Esophagus squamous epithelium (tissue), 5 donors: ENCODE data around the gene SIGLEC1. TPM values are rescaled to one million over a fixed set of nuclear protein-coding genes. Genes with fewer than 3 reads are reported as not detected.

Experiments used
- DNase-seq: peaks from one replicate; lab custom pipeline; 2025; lab: John Stamatoyannopoulos, UW
- H3K27ac ChIP-seq, 4 donors: fragments of 200-600 bp; sonication (generic); one replicate each; pipeline ENCODE4 v1.5.1; 2016 to 2019; ENCODE audit warnings: mild to moderate bottlenecking in 1 of 4
- H3K27me3 ChIP-seq, 4 donors: fragments of 200-600 bp; sonication (generic); 1 replicate in 3 of 4; 2 replicates in 1 of 4; pipeline versions ENCODE4 v1.5.1 to v1.6.0; 2017 to 2021; ENCODE audit warnings: antibody characterized with exemption in 1 of 4
- H3K36me3 ChIP-seq, 3 donors: fragments of 200-600 bp; sonication (generic); one replicate each; pipeline ENCODE4 v1.5.1; 2016 to 2019
- H3K4me1 ChIP-seq, 3 donors: fragments of 200-600 bp; sonication (generic); one replicate each; pipeline ENCODE4 v1.5.1; 2017 to 2019
- H3K4me3 ChIP-seq, 4 donors: fragments of 200-600 bp; sonication (generic); 1 replicate in 3 of 4; 2 replicates in 1 of 4; pipeline ENCODE4 v1.5.1; 2016 to 2019; ENCODE audit warnings: mild to moderate bottlenecking in 2 of 4, moderate library complexity in 1 of 4
- H3K9me3 ChIP-seq, 3 donors: fragments of 200-600 bp; sonication (generic); one replicate each; pipeline ENCODE4 v1.5.1; 2016 to 2019
- CTCF ChIP-seq, 6 experiments: fragments of 450-650 bp in 4 of 6; fragments of 200-600 bp in 2 of 6; sonication (generic) in 2 of 6; IDR thresholded peaks; one replicate each; pipeline ENCODE4 v1.5.1; 2016 to 2019; ENCODE audit warnings: antibody characterized with exemption in 6 of 6, mild to moderate bottlenecking in 4 of 6, moderate library complexity in 4 of 6
- POLR2A ChIP-seq, 4 donors: fragments of 450-650 bp; IDR thresholded peaks; one replicate each; pipeline ENCODE4 v1.6.1; 2017; ENCODE audit warnings: antibody characterized with exemption in 4 of 4, mild to moderate bottlenecking in 4 of 4, moderate library complexity in 3 of 4
- WGBS, 2 donors: methylation state at CpG; one replicate each; pipeline ENCODE4 v1.1.5; 2018; 5-methylcytosine and 5-hydroxymethylcytosine counted together
- intact Hi-C: fragments of 100-400 bp; cut with DNase I; formaldehyde crosslinking; loops from one replicate; pipeline ENCODE4 v1.15.0; 2022
- total RNA-seq, 4 donors: library from RNA; depleted of rRNA; stranded (reverse); fragments of >200 nt; gene quantifications; one replicate each; pipeline ENCODE4 v1.1.0, GENCODE V29; 2016
- donor health status: DM: yes; HTN: yes; CAD: no.

SIGLEC1 gene
- total RNA-seq, 4 donors from 2014 or later: 0.11 to 6.9 (median 1.8) TPM

DNA sequence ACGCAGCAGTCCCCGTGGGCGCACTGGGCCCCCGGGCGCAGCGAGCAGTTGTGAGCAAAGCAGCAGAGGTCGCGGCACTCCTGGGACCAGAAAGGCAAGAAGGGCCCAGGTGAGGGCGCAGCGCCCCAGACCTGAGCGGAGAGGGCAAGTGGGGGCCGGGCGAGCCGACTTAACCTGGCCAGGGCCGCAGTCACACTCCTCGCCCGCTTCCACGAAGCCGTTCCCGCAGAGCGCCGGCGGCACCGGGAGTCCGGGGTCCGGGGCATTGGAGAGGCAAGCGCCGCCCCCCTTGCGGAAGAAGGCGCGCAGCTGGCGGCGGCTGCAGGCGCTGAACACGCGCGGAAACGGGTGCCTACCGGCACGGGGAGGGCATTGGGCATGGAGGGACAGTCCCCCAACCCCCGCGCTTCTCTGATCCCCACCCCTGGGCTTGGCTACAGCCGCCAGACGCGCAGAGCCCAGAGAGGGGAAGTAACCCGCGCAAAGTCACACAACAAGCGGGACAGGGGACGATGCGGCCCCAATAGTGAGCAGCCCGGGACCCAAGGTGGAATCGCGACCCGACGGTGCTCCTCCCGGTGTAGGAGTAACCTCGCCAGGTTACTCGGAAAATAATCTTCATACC lies 39.7 kb downstream of the SIGLEC1 start:
- peaks cover 0 to 93% (median 4%) of the 10 kb centered on the region in 4 donors for H3K27me3 ChIP-seq
- no peak overlapping the region for H3K27ac ChIP-seq
- peaks cover 0 to 17% (median 0%) of the 10 kb centered on the region in 3 donors for H3K36me3 ChIP-seq
- intact Hi-C loops: loop anchor here (10.0 kb wide), 1 partner anchor 412 kb away; no protein-coding TSS in a partner anchor
- H3K9me3 ChIP-seq: no peaks in the 10 kb centered on the region
- WGBS, 2 donors: 4 to 43% methylated on average over 3 to 5 of the region's 58 CpGs
- no peak for TF ChIP-seq CTCF (IDR thresholded peaks at IDR 0.05)
- no peak for TF ChIP-seq POLR2A (IDR thresholded peaks at IDR 0.05)
- DNase-seq: no peak
- H3K4me1 ChIP-seq: peaks cover 3 to 32% (median 13%) of the 10 kb centered on the region in 3 donors
- peak overlapping the region in 2 of 4 donors; percentile 1 to 12 for H3K4me3 ChIP-seq

DNA sequence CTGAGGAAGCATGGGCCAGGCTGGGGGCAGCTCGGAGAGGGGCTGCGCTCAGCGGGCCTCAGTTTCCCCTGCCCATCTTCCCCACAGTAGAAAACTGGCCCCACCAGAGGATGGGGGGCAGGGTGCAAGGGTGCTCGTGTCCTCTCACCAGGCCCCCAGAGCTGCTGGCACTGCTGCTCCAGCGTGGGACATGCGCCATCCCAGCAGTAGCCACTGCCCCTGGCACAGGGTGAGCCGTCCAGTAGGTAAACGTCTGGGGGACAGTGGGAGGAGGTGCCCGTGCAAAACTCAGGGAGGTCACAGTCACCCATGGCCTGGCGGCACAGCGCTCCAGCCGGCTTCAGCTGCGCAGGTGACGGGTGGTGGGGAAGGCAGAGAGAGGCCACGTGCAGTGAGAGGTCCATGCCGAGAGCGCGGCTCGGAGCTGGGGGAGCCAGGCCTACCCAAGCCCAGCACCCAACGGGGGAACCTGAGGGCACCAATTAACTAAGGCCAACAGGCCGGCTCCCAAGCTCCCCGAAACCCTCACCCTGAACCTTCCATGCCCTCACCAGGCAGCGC lies 40.3 kb downstream of the SIGLEC1 start:
- intact Hi-C loops: loop anchor here (10.0 kb wide), 1 partner anchor 413 kb away; no protein-coding TSS in a partner anchor
- Histone ChIP-seq H3K27ac (no peak overlapping the region), H3K4me3 (no peak overlapping the region), H3K9me3 (no peaks in the 10 kb centered on the region), H3K36me3 (peaks cover 0 to 17% (median 0%) of the 10 kb centered on the region in 3 donors), H3K4me1 (peaks cover 3 to 26% (median 8%) of the 10 kb centered on the region in 3 donors), H3K27me3 (peaks cover 0 to 93% (median 4%) of the 10 kb centered on the region in 4 donors)
- TF ChIP-seq POLR2A (IDR thresholded peaks at IDR 0.05) (no peak), CTCF (IDR thresholded peaks at IDR 0.05) (no peak)
- 38% methylated on average over 14 of the region's 23 CpGs; no CpG with 5 or more reads in 1 of the 2 donors for WGBS, 2 donors
- DNase-seq: no peak

GRCh38 chr20:3670945-3671344 lies 41.5 kb downstream of the SIGLEC1 start:
- Histone ChIP-seq H3K27me3 (peaks cover 0 to 88% (median 4%) of the 10 kb centered on the region in 4 donors), H3K4me3 (no peak overlapping the region), H3K9me3 (no peaks in the 10 kb centered on the region), H3K36me3 (peaks cover 0 to 17% (median 0%) of the 10 kb centered on the region in 3 donors), H3K4me1 (peaks cover 0 to 24% (median 3%) of the 10 kb centered on the region in 3 donors), H3K27ac (no peak overlapping the region)
- intact Hi-C loops: loop anchor here (10.0 kb wide), 1 partner anchor 414 kb away; no protein-coding TSS in a partner anchor
- no peak for TF ChIP-seq POLR2A (IDR thresholded peaks at IDR 0.05)
- TF ChIP-seq CTCF (IDR thresholded peaks at IDR 0.05): no peak
- DNase-seq: no peak
- WGBS, 2 donors: 100% methylated on average over 1 of the region's 10 CpGs; no CpG with 5 or more reads in 1 of the 2 donors

GRCh38 chr20:3670511-3670910 lies 41.9 kb downstream of the SIGLEC1 start:
- Histone ChIP-seq H3K27me3 (peaks cover 0 to 84% (median 4%) of the 10 kb centered on the region in 4 donors), H3K9me3 (no peaks in the 10 kb centered on the region), H3K4me3 (no peak overlapping the region), H3K27ac (no peak overlapping the region), H3K4me1 (peaks cover 0 to 25% (median 3%) of the 10 kb centered on the region in 3 donors), H3K36me3 (peaks cover 0 to 17% (median 0%) of the 10 kb centered on the region in 3 donors)
- DNase-seq: no peak
- intact Hi-C loops: loop anchor here (10.0 kb wide), 1 partner anchor 414 kb away; no protein-coding TSS in a partner anchor
- 43 to 65% methylated on average over 5 to 6 of the region's 6 CpGs for WGBS, 2 donors
- TF ChIP-seq POLR2A (IDR thresholded peaks at IDR 0.05) (no peak), CTCF (IDR thresholded peaks at IDR 0.05) (no peak)
